Ishikawa (cell line): Measurements from ENCODE around the gene KCNJ1.

Experiments used
- CREB1 ChIP-seq: IDR thresholded peaks from 2 replicates; pipeline ENCODE4 v1.6.1; 2012; ENCODE audit warnings: low read depth
- EP300 ChIP-seq: IDR thresholded peaks from 2 replicates; pipeline ENCODE4 v1.6.1; 2012; ENCODE audit warnings: borderline replicate concordance
- FOXM1 ChIP-seq: IDR thresholded peaks from 2 replicates; pipeline ENCODE4 v1.6.1; 2012; ENCODE audit warnings: low read depth, borderline replicate concordance
- NFIC ChIP-seq: IDR thresholded peaks from 2 replicates; pipeline ENCODE4 v1.6.1; 2012
- RAD21 ChIP-seq: IDR thresholded peaks from 2 replicates; pipeline ENCODE4 v1.6.1; 2012; ENCODE audit warnings: low read depth
- TAF1 ChIP-seq: IDR thresholded peaks from 2 replicates; pipeline ENCODE4 v1.6.1; 2012; ENCODE audit warnings: low read depth, mild to moderate bottlenecking
- TCF12 ChIP-seq: IDR thresholded peaks from 2 replicates; pipeline ENCODE4 v1.6.1; 2012; ENCODE audit warnings: low read depth
- TEAD4 ChIP-seq: IDR thresholded peaks from 2 replicates; pipeline ENCODE4 v1.6.1; 2012
- YY1 ChIP-seq: IDR thresholded peaks from 2 replicates; pipeline ENCODE4 v1.6.1; 2012; ENCODE audit warnings: low read depth
- ZBTB7A ChIP-seq: IDR thresholded peaks from 2 replicates; pipeline ENCODE4 v1.6.1; 2012; ENCODE audit warnings: low read depth
- TF ChIP-seq, protein P1 (sequence below): IDR thresholded peaks from 2 replicates; pipeline ENCODE4 v1.6.1; 2012; ENCODE audit warnings: low read depth, mild to moderate bottlenecking
- TF ChIP-seq, protein P2 (sequence below): IDR thresholded peaks from 2 replicates; pipeline ENCODE4 v1.6.1; 2012

DNA sequence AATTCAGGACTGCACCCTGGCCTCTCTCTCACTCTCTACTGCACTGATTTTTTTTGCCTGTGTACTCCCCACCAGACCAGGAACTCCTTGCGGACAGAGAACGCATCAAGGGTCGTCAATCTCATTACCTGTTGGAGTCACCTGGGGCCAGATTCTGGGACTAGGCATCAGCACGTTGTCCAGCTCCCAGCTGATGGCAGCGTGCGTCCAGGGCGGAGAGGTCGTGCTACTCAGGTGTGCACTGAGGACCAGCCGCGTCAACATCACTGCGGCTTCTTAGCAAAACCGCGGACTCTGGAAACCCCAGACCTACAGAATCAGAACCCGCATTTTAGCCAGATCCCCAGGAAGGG is 37.2 kb upstream of the KCNJ1 start:
- no peak for TF ChIP-seq ZBTB7A
- TF ChIP-seq TCF12, result no peak
- TF ChIP-seq TEAD4, result no peak
- no peak for TF ChIP-seq RAD21
- TF ChIP-seq, protein P1, sequence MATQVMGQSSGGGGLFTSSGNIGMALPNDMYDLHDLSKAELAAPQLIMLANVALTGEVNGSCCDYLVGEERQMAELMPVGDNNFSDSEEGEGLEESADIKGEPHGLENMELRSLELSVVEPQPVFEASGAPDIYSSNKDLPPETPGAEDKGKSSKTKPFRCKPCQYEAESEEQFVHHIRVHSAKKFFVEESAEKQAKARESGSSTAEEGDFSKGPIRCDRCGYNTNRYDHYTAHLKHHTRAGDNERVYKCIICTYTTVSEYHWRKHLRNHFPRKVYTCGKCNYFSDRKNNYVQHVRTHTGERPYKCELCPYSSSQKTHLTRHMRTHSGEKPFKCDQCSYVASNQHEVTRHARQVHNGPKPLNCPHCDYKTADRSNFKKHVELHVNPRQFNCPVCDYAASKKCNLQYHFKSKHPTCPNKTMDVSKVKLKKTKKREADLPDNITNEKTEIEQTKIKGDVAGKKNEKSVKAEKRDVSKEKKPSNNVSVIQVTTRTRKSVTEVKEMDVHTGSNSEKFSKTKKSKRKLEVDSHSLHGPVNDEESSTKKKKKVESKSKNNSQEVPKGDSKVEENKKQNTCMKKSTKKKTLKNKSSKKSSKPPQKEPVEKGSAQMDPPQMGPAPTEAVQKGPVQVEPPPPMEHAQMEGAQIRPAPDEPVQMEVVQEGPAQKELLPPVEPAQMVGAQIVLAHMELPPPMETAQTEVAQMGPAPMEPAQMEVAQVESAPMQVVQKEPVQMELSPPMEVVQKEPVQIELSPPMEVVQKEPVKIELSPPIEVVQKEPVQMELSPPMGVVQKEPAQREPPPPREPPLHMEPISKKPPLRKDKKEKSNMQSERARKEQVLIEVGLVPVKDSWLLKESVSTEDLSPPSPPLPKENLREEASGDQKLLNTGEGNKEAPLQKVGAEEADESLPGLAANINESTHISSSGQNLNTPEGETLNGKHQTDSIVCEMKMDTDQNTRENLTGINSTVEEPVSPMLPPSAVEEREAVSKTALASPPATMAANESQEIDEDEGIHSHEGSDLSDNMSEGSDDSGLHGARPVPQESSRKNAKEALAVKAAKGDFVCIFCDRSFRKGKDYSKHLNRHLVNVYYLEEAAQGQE, result no peak
- TF ChIP-seq, protein P2, sequence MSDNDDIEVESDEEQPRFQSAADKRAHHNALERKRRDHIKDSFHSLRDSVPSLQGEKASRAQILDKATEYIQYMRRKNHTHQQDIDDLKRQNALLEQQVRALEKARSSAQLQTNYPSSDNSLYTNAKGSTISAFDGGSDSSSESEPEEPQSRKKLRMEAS, result no peak
- TF ChIP-seq NFIC, result no peak
- TF ChIP-seq EP300, result no peak
- no peak for TF ChIP-seq YY1
- TF ChIP-seq CREB1, result no peak
- no peak for TF ChIP-seq TAF1
- no peak for TF ChIP-seq FOXM1
